Gastroesophageal sphincter (tissue), 3 donors: ENCODE data around the gene ISYNA1.

ENCODE experiments used
- POLR2A ChIP-seq, 2 donors: fragments of 450-650 bp; IDR thresholded peaks; one replicate each; pipeline ENCODE4 v1.6.1; 2017; ENCODE audit warnings: antibody characterized with exemption in 2 of 2, mild to moderate bottlenecking in 2 of 2, moderate library complexity in 1 of 2
- TF ChIP-seq, protein P1 (sequence below), 4 experiments: fragments of 200-600 bp in 2 of 4; fragments of 450-650 bp in 2 of 4; sonication (generic) in 1 of 4; IDR thresholded peaks; one replicate each; pipeline ENCODE4 v1.5.1; 2017 to 2019; ENCODE audit warnings: antibody characterized with exemption in 4 of 4, mild to moderate bottlenecking in 2 of 4, moderate library complexity in 2 of 4

DNA sequence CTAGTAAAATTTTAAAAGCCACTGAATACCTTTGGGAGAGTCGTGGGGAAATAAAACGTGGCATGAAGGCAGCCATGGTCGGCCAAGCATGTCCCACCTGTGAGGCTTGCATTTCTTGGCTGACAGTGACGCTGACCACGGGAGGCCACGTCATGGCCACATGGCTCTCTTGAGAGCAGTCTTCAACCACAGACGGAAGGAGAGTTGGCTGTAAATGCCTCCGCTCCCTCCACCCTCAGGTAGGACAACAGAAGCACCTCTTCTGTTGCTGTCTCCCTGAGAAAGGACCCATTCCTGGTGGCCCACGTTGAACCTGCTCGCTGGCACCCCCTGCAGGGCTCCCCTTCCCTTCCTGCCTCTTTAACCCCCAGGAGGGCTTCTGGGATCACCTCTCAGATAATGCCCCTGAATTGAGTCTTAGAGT lies 29.9 kb downstream of the ISYNA1 start:
- TF ChIP-seq, protein P1, sequence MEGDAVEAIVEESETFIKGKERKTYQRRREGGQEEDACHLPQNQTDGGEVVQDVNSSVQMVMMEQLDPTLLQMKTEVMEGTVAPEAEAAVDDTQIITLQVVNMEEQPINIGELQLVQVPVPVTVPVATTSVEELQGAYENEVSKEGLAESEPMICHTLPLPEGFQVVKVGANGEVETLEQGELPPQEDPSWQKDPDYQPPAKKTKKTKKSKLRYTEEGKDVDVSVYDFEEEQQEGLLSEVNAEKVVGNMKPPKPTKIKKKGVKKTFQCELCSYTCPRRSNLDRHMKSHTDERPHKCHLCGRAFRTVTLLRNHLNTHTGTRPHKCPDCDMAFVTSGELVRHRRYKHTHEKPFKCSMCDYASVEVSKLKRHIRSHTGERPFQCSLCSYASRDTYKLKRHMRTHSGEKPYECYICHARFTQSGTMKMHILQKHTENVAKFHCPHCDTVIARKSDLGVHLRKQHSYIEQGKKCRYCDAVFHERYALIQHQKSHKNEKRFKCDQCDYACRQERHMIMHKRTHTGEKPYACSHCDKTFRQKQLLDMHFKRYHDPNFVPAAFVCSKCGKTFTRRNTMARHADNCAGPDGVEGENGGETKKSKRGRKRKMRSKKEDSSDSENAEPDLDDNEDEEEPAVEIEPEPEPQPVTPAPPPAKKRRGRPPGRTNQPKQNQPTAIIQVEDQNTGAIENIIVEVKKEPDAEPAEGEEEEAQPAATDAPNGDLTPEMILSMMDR (IDR thresholded peaks at IDR 0.05): peak in 2 of 4 experiments; percentile 14 to 49
- TF ChIP-seq POLR2A (IDR thresholded peaks at IDR 0.05): no peak
